NCI-H1694 treated with DMSO at 0.1 percent for 48 hours (cell line): ENCODE data around the gene ENOX1.

Experiments
- DNase-seq: peaks from one replicate; lab custom pipeline; 2025; lab: John Stamatoyannopoulos, UW

The ENOX1 gene

GRCh38 chr13:43246382-43246781, 540.4 kb downstream of the ENOX1 start:
- DNase-seq = no peak

- no peak for DNase-seq
Measured at GRCh38 chr13:43245374-43245964, 541.3 kb downstream of the ENOX1 start.

- no peak for DNase-seq
Measured at GRCh38 chr13:43244481-43244880, 542.3 kb downstream of the ENOX1 start.

- no peak for DNase-seq
Measured at GRCh38 chr13:43243711-43244110, 543.1 kb downstream of the ENOX1 start.

- peak; percentile 9 for DNase-seq
Measured at GRCh38 chr13:43242040-43242439, 544.7 kb downstream of the ENOX1 start.

- DNase-seq = no peak
Measured at GRCh38 chr13:43240278-43240677, 546.5 kb downstream of the ENOX1 start.

GRCh38 chr13:43239275-43239840, 547.4 kb downstream of the ENOX1 start:
- no peak for DNase-seq

GRCh38 chr13:43238341-43239083, 548.3 kb downstream of the ENOX1 start:
- no peak for DNase-seq

- DNase-seq = no peak
Measured at GRCh38 chr13:43237616-43238015, 549.2 kb downstream of the ENOX1 start.

GRCh38 chr13:43235028-43235427, 551.7 kb downstream of the ENOX1 start:
- DNase-seq = no peak

GRCh38 chr13:43232873-43233265, 553.9 kb downstream of the ENOX1 start:
- peak; percentile 60 for DNase-seq

GRCh38 chr13:43232144-43232872, 554.5 kb downstream of the ENOX1 start:
- no peak for DNase-seq

GRCh38 chr13:43230989-43231388, 555.8 kb downstream of the ENOX1 start:
- DNase-seq = no peak

GRCh38 chr13:43229506-43229905, 557.3 kb downstream of the ENOX1 start:
- no peak for DNase-seq

- peak; percentile 28 for DNase-seq
Measured at GRCh38 chr13:43227721-43228120, 559.1 kb downstream of the ENOX1 start.

GRCh38 chr13:43223216-43223615, 563.6 kb downstream of the ENOX1 start:
- DNase-seq = no peak

- no peak for DNase-seq
Measured at GRCh38 chr13:43222086-43222485, 564.7 kb downstream of the ENOX1 start.

GRCh38 chr13:43221611-43222010, 565.2 kb downstream of the ENOX1 start:
- no peak for DNase-seq

GRCh38 chr13:43220873-43221595, 565.7 kb downstream of the ENOX1 start:
- no peak for DNase-seq

- no peak for DNase-seq
Measured at GRCh38 chr13:43214124-43214523, 572.6 kb downstream of the ENOX1 start.

GRCh38 chr13:43206838-43207237, 579.9 kb downstream of the ENOX1 start:
- DNase-seq = no peak

GRCh38 chr13:43205416-43205815, 581.4 kb downstream of the ENOX1 start:
- DNase-seq = no peak
